OCI-M2 (cell line): Measurements from ENCODE around the gene UNKL.

Source experiments
- DNase-seq: peaks from one replicate; lab custom pipeline; 2025; ENCODE audit not compliant: unreplicated experiment; lab: John Stamatoyannopoulos, UW

Gene UNKL

DNA sequence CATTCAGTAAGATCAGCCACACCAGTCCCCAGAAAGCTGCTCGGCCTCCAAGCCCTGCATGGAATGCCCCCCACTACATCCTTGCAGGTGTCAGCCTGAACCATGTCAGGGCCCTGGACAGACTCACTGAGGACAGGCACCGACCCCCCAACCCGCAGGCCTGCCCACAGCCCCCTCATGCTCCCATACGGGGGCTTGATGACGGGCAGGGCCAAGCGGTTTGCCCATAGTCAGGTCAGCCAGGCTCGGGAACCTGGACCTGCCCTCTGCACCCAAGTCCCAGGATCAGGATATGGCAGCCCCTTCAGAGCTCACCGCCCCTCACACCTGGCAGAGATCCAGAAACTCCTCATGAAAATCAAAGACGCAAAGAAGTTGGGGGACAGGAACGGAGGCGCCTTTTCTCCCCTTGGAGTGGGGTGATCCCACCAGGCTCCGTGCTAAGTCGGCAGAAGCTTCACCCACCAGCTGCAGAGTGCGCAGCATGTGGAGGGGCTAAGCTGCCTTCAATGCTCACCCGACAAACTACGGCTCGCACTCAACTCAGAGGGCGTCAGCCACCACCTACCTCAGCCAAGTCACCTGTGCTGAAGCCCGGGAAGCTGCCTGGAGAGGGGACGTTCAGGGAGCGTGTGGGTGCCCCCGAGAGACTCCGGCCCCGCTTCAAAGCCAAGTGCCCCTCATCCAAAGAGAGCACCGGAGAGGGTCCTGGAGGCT is 36.3 kb downstream of the UNKL start:
- DNase-seq, result no peak

DNA sequence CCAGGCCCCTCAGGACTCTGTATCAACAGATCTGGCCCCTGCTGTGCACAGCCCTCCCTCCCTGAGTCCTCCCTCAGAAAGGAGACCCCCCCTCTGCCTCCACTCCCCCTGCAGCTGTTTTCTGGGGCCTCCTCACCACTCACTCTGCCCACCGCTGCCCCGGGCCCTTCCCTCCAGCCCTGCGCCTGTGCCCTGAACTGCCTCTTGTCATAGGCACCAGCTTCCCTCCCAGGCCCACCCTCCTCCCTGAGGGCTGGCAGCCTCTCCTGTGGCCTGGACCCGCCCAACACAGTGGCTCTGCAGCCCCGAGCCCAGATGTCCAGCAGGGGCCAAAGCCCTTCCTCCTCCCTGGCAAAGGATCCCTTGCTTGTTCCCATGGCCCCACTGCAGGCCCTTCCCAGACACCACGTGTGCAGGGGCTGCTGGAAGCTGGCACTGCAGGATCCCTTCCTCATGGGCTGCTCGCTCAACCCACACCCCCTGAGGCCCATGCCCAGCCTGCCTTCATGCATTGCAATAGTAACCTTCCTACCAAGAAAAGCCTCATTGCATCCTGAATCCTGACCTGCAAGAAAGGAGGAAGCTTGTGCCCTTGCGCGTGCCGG is 37.0 kb downstream of the UNKL start:
- no peak for DNase-seq

DNA sequence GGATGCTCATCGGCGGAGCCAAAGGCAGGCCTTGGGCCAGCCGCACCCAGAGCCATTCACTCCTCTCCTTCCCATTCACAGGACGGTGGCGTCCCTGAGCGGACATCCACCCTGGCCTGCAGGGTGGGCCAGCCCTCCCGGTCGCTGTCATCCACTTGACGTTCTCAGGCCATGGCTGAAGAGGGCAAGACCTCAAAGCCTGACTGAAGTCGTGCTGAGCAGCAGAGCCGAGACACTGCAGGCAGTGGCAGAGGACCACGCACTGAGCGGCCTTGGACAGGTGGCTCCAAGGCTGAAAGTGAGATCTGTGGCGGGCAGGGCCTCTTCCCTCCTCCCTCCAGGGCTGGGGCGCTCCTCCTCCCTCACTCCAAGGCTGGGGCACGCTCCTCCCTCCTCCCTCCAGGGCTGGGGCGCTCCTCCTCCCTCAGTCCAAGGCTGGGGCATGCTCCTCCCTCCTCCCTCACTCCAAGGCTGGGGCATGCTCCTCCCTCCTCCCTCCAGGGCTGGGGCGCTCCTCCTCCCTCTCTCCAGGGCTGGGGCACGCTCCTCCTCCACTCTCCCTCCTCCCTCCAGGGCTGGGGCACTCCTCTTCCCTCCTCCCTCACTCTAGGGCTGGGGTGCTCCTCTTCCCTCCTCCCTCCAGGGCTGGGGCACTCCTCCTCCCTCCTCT is 38.6 kb downstream of the UNKL start:
- no peak for DNase-seq

DNA sequence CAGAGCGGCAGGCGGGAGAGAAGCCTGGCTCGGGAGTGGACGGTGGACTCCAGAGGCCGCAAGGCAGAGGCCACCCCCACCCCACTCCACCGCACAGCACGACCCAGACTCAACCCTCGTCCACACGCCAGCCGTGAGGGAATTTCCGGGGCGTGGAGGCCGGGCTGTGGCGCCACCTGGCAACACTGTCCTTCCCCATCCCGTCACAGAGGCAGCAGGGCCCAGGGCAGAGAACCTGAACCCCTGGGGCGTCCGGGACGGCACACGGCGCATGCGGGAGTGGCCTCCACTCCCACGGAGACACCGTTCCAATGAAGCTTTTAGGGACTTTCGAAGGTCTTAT is 39.2 kb downstream of the UNKL start:
- DNase-seq, result no peak

DNA sequence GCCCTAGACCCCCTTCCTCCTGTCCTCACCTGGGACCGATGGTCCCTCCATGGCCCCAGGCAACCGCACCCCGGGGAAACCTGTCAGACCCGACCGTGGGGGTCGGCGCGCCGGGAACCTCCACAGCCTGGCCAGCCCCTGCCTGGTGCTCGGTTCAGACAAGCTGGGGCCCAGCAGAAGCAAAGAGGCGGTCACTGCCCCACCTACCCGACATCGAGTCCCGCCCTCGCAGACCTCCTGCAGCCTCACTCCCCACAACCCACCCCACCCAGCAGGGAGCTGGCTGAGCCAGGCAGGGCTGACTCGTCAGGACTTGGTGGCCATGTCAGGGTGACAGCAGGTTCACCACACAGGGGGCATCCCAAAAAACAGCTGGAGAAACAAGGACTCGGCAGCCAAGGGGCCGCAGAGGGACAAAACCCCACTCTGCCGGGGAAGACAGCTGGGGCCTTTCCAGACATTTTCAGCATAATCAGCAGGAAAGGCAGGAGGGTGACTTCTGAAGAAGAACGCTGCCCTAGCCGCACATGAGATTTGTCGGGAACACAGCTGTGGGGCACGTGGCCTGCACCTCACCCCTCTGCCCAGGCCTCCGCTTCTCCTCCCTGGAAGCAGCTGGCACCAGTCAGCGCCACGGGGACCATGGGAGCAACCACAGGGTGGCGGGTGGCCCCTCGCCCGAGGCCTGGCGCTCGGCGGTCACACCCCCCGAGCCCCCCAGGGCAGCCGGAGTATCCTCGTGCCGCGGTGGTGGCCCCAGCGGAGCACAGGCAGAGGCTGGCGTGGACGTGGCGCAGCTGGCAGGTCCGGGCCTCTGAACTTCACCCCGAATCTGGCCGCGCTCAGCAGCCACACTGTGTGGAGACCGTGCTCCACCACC is 39.8 kb downstream of the UNKL start:
- DNase-seq, result no peak

DNA sequence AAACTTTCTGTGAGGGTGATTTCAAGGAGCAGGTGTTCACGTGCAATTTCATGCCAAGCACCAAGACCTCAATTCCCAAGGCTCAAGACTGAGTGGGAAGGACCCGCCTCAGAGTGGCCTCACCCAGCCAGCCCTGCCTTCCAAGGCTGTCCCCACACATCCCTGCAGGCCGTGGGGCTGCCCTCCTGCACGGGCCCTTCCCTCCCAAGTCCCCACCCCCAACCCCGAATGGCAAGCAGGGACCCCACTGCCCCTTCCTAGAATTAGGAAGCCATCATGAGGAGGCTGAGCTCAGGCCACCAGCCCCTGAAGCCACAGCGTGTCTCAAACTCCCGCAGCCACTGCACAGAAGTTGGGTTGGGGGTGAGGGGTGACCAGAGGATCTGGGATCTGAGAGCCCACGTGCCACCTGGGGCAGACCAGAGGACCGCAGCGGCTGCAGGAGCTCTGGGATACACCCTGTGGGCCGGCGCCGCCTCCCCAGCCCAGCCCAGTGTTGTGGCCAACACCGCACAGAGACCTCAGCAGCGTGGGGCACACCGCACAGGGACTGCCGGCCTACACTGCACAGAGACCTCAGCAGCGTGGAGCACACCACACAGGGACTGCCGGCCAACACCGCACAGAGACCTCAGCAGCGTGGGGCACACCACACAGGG is 42.1 kb downstream of the UNKL start:
- no peak for DNase-seq

DNA sequence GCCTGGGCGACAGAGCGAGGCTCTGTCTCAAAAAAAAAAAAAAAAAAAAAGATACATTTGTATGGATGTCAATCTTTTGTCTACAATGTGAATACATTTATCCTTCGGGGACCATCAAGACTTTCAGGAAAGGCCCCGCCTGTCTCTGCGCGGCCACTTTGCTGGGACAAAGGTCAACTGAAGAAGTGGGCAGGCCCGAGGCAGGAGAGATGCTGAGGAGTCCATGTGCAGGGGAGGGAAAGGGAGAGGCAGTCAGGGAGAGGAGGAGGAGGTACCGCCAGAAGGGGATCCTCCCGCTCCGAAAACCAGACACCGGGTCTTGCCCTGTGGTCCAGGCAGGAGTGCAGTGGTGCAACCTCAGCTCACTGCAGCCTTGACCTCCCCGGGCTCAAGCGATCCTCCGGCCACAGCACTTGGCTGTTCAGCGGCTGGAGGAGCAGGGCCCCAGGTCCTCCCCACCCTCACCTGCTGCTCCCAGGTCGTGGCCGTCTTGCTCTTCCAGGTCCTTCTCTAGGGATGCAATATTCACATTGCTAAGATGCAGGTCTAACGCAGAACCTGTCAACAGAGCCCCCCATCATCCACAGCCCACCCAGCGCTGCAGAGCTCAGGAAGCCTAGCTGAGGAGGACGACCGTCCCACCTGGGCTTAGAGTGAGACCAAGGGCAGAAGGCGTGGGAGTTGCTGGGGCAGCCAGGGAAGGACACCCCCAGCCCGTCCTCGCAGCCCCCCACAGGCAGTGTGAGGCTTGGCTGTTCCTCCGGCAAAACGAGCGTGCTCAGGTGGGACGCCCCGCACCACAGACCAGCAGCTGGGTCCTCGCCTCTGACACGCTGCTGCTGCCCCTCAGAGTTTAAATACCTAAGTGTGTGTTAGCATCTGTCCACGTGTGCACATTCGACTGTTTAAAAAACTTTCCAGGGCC is 43.2 kb downstream of the UNKL start:
- no peak for DNase-seq

DNA sequence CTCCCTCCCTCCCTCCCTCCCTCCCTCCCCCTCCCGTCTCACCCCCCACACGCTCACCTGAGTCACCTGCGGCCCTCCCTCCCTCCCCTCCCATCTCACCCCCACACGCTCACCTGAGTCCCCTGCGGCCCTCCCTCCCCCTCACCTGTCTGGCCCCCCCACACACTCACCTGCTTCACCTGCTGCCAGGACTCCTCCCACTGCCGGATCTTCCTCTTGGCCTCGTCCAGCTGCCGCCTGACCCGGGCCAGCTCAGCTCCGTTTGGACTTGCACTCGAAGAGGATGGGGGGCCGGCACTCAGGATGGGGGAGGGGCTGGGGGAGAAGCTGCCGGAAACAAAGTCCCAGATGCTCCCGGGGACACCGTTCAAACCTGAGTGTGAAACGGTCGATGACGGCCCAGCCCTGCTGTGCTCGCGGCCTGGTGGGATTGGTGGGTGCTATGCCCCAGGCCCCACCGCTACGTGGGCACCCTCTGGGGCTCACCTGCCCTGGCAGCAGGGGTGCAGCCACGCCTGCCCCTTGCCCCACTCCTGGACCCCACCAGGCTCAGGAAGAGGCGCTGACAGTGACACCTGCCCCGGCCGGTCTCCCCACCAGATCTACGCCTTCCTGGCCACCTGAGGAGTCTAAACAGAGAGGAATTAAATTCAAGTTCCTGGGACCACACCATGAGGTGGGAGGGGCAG is 46.9 kb downstream of the UNKL start:
- DNase-seq, result no peak

DNA sequence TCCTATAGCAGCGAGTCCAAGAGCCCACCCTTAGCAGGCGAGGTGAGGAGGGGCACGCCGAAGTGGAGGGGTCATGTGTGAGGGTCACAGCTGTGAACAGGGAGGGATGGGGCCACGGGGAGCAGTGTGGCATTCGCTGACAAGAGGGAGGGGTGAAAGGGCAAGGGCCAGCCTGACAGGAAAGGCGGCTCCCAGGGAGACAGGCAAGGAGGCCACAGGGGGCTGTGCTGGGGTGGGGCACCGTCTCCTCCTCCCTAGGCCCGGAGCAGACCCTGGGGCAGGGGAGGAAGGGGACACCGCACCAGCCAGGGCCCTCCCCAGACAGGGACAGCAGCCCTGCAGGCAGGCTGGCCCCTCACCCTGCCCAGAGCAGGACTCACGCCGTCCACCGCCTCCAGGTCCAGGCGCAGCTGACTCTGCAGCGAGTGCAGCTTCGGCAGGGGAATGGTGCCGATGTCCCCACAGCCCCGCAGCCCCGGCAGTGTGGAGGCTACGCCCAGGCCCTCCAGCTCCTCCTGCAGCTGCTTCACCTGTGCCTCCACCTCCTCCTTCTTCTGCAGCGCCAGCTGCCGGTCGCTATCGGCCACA is 47.7 kb downstream of the UNKL start:
- no peak for DNase-seq

DNA sequence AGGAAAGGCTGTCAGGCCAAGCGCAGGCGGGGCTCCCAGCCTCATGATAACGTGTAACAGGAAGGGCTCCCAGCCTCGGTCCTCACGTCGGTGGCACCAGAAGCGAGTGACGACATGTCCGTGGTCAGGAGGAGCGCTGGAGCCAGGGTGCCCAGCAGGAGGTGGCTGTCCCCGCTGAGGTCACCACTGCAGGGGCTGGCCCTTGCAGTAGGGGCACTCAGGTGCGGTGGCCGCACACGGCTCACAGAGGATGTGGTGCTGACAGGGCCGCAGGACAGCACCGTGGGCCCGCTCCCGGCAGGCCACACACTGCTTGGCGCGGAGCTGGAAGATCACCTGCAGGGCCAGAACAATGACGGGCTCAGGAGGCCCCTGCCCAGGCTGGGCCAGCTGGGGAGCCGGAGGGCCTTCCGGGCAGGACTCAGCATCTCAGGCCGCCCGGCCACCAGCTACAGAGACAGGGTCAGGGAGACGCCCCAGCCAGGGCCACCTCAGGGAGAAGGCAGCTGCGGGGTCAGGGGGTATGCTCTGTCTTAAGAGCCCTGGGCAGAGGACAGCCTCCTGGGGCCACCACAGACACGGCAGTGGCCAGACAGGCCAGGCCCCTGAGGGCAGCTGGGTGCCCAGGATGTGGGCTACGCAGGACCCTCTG is 48.3 kb downstream of the UNKL start:
- no peak for DNase-seq

DNA sequence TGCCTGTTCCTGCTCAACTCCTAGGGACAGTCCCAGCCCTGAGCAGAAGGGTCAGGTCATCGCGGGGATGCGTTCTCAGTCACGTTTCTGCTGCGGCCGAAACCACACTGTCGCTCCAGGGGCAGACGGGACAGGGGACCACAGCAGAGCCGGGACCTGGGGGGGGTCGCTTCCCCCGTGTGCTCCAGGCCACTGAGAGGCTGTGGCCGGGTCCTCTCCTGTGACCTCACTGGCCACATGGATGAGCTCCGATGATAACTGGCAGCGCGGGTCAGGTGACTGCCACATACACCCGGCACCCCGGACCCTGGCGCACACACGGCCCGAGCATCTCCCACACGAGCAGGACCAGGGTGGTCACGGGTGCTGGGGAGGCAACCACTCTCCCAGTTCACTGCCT is 50.0 kb downstream of the UNKL start:
- DNase-seq, result no peak

DNA sequence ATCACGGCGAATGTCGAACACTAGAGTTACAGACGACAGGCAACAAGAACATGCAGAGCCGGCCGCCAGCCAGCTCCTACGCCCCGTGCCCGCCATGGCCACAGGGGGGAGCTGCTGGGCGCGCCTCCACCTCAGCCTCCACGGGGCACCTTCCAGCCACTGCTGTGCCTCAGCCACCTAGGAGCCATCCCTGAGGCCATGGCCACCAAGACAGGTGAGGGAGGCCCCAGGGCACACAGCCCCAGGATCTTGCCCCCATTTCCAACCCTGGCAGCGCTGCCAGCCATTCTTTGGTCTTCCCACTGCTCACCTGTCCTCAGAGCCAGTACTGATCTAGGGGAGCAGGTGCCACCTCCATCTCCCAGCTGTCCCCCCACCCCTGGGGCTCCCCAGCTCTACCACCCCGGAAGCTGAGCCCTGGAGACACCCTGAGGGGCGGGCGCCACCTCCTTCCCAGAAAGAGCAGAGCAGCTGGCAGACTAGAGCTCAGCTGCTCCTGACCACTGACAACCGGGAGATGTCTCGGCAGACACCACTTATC is 50.9 kb downstream of the UNKL start:
- DNase-seq, result no peak

DNA sequence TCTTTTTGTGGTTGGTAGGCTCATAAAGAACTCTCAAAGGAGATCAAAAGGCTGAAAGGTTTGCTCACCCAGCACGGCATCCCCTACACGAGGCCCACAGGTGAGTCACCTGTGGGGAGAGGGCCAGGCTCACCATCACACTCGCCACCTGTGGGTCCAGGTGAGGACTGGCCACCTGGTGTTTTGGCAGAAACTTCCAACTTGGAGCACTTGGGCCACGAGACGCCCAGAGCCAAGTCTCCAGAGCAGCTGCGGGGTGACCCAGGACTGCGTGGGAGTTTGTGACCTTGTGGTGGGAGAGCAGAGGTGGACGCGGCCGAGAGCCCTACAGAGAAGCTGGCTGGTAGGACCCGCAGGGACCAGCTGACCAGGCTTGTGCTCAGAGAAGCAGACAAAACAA is 51.7 kb downstream of the UNKL start:
- no peak for DNase-seq

DNA sequence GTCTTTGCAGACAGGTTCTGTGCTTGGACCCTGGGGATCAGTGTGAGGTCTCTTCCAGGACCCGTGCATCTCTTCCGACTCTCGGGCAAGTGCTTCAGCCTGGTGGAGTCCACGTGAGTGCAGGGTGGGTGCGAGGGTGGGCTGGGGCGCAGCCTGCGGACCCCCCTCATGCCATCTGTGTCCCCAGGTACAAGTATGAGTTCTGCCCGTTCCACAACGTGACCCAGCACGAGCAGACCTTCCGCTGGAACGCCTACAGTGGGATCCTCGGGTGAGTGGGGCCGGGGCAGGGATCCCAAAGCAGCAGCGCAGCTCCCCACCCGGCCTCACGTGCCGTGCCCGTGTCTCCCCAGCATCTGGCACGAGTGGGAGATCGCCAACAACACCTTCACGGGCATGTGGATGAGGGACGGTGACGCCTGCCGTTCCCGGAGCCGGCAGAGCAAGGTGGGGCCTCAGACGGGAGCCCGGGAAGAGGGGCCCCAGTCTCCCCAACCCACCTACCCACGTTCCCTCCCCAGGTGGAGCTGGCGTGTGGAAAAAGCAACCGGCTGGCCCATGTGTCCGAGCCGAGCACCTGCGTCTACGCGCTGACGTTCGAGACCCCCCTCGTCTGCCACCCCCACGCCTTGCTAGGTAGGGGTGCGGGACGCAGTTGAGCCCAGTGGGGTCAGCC is 52.7 kb downstream of the UNKL start:
- DNase-seq, result no peak

DNA sequence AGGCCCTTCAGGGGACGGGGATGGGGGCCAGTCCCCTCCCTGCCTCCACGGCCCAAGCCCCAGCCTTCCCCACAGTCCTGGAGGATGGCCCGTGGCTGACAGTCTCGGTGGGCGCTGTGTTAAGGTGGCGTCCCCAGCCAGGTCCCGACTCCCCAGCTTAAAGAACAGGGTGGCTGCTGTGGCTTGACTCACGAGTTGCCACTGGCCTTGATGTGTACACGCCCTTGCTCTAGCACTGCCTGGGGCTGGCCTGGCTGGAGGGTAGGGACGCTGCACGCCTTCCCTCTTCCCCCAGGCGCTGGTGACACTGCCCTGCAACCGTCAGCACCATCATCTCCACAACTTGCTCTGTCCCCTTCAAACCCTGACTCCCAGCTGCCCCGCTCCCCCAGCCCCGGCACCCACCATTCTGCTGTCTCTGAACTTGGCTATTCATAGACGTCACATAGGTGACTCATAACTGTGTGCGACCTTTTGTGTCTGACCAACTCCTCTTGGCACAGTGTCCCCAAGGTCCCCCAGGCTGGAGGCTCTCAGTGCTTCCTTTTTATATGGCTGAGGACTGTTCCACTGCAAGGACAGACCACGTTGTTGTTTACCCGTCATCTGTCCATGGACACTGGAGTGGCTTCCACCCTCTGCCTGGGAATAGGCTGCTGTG is 56.5 kb downstream of the UNKL start:
- no peak for DNase-seq

DNA sequence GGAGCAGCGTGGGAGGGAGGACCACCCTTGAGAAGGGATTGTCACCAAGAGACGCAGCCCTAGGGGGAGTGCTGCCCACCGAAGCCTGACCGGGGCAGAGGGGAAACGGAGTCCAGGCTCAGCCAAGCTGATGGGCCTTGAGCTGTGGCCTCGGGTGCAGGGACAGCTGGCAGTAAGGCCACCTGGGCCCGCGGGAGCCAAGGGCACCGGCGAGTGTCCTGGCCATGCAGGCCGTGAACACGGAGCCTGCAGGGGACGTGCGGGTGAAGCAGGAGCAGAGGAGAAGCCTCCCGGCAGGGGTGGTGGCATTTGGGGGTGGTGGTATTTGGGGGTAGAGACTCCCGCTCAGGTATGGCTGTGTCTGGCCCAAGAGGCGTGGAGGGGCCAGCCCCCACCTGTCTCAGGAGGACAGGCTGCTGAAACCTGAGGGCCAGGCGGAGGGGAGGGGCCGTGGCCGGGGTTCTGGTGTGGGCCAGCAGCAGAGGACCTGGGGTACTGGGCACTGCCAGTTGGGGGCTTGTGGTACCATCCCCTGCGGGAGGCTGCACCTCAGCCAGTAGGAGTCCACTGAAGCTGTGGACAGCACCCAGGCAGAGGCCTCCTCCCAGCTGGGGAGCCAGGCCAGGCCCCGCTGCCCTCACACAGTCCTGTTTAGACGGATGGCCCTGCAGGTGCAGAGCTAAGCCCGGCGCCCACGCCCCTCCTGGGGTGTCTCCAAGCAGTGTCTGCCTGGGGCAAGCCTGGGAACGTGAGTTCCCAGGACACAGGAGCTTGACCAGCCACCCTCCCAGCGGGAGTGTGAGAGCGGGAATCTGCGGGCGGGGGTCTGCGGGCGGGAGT is 58.2 kb downstream of the UNKL start:
- no peak for DNase-seq
